Epidermal melanocyte (primary cell): Measurements from ENCODE around the gene BOD1L2.

Source experiments
- DNase-seq: peaks from one replicate; pipeline ENCODE4 v3.0.0; 2011; ENCODE audit warnings: low spot score; ENCODE audit not compliant: insufficient read length

Gene BOD1L2

DNA sequence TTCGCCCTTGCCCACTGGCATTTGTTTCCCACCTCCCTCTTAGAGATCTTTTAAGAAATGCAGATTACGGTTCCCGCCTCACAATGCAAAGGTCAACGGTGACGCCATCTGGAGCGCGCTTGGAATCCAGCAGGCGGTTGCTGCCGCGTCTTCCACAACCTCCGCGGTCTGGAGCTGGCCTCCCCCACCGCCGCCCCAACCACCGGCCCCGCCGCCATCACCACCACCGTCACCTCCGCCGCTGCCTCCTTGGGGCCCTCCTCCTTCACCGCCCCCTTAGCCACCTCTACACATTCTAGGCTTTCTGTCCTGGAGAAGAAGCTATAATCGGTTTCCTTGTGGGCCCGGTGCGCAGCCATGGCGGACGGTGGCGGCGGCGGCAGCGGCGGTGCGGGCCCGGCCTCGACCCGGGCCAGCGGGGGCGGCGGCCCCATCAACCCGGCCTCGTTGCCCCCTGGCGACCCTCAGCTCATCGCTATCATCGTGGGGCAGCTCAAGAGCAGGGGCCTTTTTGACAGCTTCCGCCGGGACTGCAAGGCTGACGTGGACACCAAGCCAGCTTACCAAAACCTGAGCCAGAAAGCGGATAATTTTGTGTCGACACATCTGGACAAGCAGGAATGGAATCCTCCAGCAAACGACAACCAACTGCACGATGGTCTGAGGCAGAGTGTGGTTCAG lies at the start of gene BOD1L2:
Gene BOD1L2 (plus strand): TSS at position 132 of the 681 bp plus-strand sequence. CDS start 226 bp downstream, at position 358.
- DNase-seq = no peak

DNA sequence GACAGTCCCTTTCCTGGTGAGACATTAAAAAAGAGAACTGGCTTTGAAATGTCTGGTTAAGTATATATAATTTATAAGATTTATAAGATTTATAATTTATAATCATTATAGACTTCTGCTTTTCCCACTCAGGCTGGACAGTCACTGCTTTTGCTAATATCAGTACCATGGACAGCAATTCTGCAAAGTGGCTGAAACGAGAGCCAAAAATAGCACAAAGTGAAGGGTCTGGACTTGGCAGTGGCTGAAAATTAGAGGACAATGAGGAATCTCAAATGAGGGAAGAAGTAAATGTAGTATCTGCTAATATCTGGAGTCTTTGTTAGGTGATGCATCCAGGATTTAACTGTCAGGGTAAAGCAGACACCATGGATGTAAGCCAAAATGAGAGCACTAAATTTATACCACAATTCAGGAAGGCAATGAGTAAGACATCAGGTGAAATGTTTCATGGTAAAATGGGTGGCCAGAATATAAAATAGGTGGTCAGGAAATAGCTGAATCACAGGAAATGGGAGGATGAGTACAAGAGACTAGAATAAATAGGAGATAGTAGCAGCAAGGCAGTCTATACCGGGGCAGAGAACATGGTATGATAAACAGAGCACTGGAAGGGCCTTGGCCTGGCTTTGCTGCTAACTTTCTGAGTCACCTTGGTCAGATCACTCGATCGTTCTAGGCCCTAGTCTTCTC lies 39.6 kb upstream of the BOD1L2 start:
- DNase-seq = no peak

DNA sequence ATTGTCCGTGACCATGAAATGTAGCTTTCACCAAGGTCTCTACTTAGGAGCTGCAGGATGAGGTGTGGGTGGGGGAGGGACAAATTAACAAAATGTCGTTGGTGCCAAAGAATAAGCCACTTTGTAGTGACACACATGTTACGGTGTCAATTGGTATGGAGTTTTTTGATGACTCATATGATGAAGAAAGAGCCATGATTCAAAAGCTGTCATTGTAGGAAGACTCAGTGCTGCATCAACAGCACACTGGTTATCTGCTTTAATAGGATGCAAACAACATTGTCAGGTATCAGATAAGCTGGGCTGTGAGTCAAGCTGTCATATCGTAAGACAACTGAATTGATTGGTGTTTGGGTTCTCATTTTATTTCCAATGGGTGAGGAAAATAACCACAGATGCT lies 36.6 kb upstream of the BOD1L2 start:
- DNase-seq = no peak

GRCh38 chr18:57113799-57114420 lies 33.0 kb upstream of the BOD1L2 start:
- no peak for DNase-seq

DNA sequence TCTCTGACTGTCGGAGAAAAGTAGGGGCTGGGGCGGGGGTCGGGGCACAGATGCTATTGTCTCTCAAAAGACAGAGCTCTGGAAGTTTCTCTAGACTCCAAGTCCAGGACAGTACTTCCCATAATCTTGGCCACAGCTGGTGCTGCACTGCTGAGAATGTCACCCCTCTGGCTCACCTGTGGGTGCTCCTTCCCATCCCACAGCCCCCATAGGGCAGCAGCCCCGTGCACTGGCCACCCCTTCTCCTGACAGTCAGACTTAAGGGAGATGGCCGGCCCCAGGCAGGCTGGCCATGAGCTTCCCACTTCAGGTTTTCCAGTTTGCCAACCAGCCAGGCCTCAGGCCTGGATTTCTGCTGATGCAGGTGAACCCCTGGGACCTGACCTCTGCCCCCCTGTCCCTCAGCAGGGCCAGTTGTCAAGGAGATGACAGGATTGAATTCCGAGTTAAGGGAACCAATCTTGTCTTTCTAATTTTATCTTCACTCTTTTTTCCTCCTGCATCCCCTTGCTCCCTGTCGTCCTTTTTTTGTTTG lies 30.2 kb upstream of the BOD1L2 start:
- no peak for DNase-seq

- no peak for DNase-seq
Observed at GRCh38 chr18:57121542-57122112, 25.3 kb upstream of the BOD1L2 start.

DNA sequence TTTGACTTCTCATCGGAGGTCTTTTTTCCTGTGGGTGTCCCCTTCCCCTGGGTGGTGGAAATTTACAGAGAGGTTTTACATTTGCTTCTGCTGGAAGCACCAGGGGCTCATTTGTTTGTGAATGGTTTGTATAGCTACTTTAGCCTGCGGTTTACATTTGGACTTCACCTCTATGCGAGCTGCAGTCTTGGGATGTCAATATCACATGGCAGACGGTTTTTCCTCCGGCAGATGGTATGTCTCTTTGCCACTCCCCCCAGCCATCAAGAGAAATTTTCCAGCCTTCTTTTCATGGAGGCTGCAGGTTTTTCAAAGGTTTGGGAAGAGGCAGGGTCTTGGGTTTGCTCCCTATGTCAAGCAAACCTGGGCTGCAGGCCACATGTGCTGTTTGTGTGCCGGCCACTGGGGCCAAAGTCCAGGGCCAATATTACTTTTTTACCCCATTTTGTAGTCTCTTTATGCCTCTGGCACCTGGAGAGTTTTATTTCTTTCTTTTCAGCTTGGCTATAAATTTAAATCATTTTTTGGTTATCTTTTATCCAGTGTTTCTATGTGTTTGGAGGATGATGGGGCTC lies 23.9 kb upstream of the BOD1L2 start:
- no peak for DNase-seq

DNA sequence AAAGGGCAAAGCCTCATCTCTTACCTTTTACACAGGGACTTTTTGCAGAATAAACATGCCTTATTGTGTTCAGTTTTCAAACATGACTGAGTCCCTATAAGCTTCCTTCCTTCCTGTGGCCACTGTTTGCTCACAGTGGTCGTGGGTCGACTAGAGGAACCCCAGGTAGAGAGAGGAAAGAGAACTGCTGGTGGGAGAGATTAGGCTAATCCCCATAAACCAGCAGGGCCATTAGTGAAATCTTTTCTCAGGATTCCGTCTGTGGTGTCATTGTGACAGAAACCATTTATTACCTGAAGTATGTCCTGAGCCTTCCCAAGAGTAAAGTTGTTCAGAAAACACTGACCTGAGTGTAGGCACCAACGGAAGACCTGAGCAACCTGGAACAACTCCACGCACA lies 21.3 kb upstream of the BOD1L2 start:
- no peak for DNase-seq

- no peak for DNase-seq
Observed at GRCh38 chr18:57128220-57128932, 18.5 kb upstream of the BOD1L2 start.

GRCh38 chr18:57131101-57131500 lies 15.8 kb upstream of the BOD1L2 start:
- DNase-seq = no peak

DNA sequence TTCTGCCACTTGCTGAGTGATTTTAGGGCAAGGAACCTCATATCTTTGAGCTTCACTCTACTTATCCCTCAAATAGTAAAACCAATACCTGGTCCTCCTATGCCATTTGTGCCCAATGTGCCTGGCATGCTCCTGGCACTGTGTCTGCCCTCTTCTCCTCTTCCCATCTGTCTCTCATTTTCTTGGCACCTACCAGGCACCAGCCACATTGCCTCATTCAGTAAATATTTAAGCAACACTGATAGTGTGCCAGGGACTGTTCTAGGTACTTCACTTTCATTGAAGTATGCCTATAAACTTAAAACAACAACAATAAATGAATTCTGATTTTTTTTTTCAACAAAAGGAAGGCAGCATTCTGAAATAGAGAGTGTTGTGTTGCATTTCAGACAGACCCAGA lies 15.1 kb upstream of the BOD1L2 start:
- DNase-seq = no peak

GRCh38 chr18:57134618-57135135 lies 12.2 kb upstream of the BOD1L2 start:
- DNase-seq = no peak

DNA sequence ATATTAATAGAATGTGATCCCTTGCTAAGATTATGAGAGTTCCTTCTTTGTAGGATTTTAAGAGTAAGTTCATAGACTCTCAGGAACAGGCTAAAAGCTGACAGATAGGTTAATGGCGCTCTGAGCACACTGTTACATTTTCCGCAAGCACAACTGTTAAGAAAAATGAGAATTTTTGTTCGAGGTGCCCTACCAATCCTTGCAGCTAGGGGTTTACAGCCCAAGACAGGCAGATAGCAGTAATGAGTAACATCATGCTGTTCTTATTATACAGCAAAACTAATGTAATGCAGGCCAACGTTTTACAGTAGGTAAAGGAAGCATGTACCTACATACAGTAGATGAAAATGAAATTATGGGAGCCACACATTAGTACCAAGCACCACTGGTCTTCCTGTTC lies 11.2 kb upstream of the BOD1L2 start:
- no peak for DNase-seq

GRCh38 chr18:57137847-57138246 lies 9.0 kb upstream of the BOD1L2 start:
- DNase-seq = no peak

DNA sequence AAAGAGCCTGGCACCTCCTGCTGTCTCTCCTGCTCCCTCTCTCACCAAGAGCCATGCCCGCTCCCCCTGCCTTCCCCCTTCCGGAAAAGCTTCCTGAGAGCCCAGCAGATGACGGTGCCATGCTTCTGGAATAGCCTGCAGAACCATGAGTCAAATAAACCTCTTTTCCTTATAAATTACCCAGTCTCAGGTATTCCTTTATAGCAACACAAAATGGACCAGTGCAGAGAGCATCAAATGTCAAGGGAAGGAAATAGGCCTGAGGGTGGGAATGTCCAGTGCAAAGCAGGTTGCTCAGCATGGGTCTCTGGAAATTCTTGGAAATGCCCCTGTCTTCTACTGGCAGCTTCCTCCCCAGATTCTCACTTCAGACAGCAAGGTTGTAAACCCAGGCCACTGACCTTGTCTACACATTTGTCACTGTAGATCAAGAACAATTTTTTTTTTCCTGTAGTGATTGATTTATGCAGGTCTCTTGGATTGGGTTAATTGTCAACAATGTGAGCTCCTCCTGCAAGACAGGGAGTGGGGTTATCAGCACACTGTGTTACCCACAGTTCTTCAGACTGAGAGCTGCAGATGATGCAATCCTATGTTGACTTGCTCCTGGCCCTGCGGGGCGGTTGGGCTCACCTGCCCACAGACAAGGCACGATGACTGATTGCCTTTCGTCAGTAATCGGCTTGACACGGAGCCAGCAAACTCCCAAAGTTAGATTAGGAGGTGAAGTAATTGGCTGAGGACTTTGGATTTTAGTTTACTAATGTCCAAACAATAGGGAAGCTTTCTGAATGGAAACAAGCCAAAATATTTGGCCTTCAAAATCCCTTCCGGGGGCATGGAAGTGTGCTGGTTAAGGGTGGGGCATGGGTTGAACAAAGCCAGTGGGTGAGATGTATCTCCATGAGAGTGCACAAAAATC lies 5.4 kb upstream of the BOD1L2 start:
- DNase-seq = no peak

GRCh38 chr18:57142324-57142723 lies 4.6 kb upstream of the BOD1L2 start:
- no peak for DNase-seq

GRCh38 chr18:57143265-57143664 lies 3.6 kb upstream of the BOD1L2 start:
- no peak for DNase-seq

DNA sequence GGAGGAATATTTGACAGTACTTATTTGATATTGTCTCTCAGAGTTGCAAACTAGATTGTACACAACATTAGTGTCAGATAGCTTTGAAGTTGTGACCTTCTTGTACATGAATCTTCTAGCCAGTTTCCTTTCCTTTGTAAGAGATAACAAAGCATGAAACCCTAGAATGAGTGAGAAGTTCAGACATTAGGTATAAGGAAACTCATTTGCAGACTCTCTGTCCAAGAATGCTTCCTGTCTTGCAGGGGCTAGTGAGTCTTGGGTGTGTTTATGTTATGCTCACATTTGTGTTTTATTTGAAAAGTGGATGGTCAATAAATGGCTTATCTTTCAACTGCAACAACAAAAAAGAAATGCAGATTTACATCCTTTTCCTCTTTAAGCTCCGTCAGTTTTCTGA lies 1.4 kb downstream of the BOD1L2 start:
- no peak for DNase-seq

- no peak for DNase-seq
Observed at GRCh38 chr18:57149051-57149450, 2.2 kb downstream of the BOD1L2 start.

GRCh38 chr18:57149531-57149930 lies 2.6 kb downstream of the BOD1L2 start:
- DNase-seq = no peak
